ENCODE data around the gene KRT84. TPM values are rescaled to one million over a fixed set of nuclear protein-coding genes. Genes with fewer than 3 reads are reported as not detected.

KRT84 gene
- not detected in 5 replicates for total RNA-seq (2022; extraction: Qiagen RNA extraction)

DNA sequence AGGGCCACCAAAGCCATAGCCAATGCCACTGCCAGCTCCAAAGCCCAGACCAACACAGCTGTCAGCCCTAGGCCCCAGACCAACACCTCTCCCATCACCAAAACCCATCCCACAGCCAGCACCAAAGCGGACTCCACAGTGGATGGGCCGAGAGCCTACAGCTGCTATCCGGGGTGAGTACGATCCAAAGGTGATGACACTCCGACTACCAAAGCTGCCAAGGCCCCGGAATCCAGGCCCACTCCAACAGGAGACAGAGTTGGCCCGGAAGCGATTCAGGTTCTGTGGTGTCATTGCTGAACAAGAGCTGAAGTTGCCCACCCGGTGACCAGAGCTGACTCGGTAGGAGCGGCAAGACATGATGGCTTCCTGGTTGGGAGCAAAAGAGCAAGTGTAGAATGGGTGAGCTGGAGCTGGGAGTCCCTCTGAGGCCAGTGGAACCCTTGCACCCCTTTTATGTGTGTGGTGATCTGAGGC is at the start of gene KRT84:
TSS of gene KRT84 (minus strand) at position 427 of the 477 bp plus-strand sequence. CDS start at position 360, 67 bp downstream.

DNA sequence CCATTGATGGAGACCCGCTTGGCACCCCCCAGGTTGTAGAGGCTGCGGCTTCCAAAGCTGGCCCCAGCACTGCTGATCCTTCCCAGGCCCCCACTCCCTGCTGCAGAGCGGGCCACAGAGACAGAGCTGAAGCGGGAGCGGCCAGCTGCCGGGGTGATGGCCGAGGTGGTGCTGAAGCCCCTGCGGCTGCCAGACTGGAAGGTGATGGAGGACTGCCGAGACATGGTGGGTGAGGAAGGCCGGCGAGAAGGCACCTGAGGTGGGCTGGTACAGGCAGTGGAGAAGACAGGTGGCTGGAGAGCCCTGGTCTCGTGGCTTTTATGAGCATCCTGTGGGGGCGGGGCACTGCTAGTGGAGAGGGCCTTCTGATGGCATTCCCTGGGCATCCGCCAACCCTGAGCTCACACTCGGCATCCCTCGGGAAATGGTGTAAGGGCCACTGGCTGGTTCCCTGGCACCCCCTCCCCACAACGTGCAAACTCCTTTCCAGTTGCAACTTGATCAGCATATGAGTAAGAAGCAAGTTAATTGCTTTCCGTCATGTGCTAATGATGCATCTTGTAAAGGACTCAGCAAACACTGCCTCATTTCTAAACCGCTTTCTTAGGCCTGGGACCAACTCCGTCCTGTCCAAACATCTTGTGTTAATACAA is 48.8 kb upstream of the KRT84 start, which contains the start of gene KRT75:
TSS of gene KRT75 (minus strand) at position 291 of the 653 bp plus-strand sequence. CDS start at position 224, 67 bp downstream.

DNA sequence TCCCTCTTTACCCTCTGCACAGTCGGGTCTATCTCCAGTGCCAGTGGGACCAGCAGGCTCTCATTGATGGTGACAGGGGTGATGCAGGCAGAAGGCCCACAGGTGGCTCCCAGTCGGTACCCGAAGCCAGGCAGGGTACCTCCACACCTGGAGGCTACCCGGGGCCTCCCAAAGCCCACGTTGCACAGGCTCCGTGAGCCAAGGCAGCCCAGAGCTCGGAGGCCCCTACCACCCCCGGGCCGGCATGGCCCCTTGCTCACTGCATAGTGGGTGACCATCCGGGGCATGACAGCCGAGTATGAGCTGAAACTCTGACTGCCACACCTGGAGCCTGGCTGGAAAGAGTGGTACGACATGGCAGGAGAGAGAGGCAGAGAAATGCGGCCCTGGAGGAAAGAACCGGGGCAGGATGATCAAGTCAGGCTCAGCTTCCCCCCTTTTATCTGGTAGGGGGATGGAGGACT is 20.5 kb upstream of the KRT84 start, which contains the start of gene KRT82:
TSS of gene KRT82 (minus strand) at position 414 of the 464 bp plus-strand sequence. CDS start at position 356, 58 bp downstream.

GRCh38 chr12:52366738-52367485 is 18.5 kb downstream of the KRT84 start, which contains the start of gene KRT85:
Gene KRT85, minus strand, starts transcription at chr12:52367481. Its CDS starts 76 bp downstream, at chr12:52367405.

Other genes with a start within 250 kb of the KRT84 start
- gene KRT80, start 193.6 kb downstream of the KRT84 start, total RNA-seq (2022; extraction: Qiagen RNA extraction) = 38.9 to 58.0 TPM (median 46.2 TPM) in 5 replicates
- 4,849 to 5,975 TPM (median 5,509 TPM) in 5 replicates for gene KRT7, start 152.4 kb downstream of the KRT84 start, total RNA-seq (2022; extraction: Qiagen RNA extraction)
- 23.1 to 49.2 TPM (median 47.0 TPM) in 5 replicates for gene KRT86, start 111.0 kb downstream of the KRT84 start, total RNA-seq (2022; extraction: Qiagen RNA extraction)
- 3,076 to 4,171 TPM (median 4,026 TPM) in 5 replicates for gene KRT81, start 94.1 kb downstream of the KRT84 start, total RNA-seq (2022; extraction: Qiagen RNA extraction)
- 2.4 to 6.6 TPM (median 6.0 TPM) in 5 replicates for gene KRT83, start 64.3 kb downstream of the KRT84 start, total RNA-seq (2022; extraction: Qiagen RNA extraction)
- 0.06 to 0.08 TPM (median 0.07 TPM) in 4 of 5 replicates, not detected in the other for gene KRT85, start 18.2 kb downstream of the KRT84 start, total RNA-seq (2022; extraction: Qiagen RNA extraction)
- gene KRT82, start 20.7 kb upstream of the KRT84 start, total RNA-seq (2022; extraction: Qiagen RNA extraction) = not detected in 5 replicates
- gene KRT75, start 48.7 kb upstream of the KRT84 start, total RNA-seq (2022; extraction: Qiagen RNA extraction) = 0.07 to 0.14 TPM (median 0.10 TPM) in 4 of 5 replicates, not detected in the other
- gene KRT6B, start 66.5 kb upstream of the KRT84 start, total RNA-seq (2022; extraction: Qiagen RNA extraction) = 0.07 TPM in 1 of 5 replicates, not detected in the others
- not detected in 5 replicates for gene KRT6C, start 88.2 kb upstream of the KRT84 start, total RNA-seq (2022; extraction: Qiagen RNA extraction)
- 8.1 to 10.8 TPM (median 8.4 TPM) in 5 replicates for gene KRT6A, start 107.6 kb upstream of the KRT84 start, total RNA-seq (2022; extraction: Qiagen RNA extraction)
- gene KRT5, start 134.7 kb upstream of the KRT84 start, total RNA-seq (2022; extraction: Qiagen RNA extraction) = 0.26 to 0.79 TPM (median 0.62 TPM) in 5 replicates
- gene KRT71, start 167.5 kb upstream of the KRT84 start, total RNA-seq (2022; extraction: Qiagen RNA extraction) = not detected in 5 replicates
- not detected in 5 replicates for gene KRT74, start 188.2 kb upstream of the KRT84 start, total RNA-seq (2022; extraction: Qiagen RNA extraction)
- gene KRT72, start 215.8 kb upstream of the KRT84 start, total RNA-seq (2022; extraction: Qiagen RNA extraction) = not detected in 5 replicates
- gene KRT73, start 232.9 kb upstream of the KRT84 start, total RNA-seq (2022; extraction: Qiagen RNA extraction) = 0.06 TPM in 1 of 5 replicates, not detected in the others